ENCODE results near the gene DDX27.

The DDX27 gene

DNA sequence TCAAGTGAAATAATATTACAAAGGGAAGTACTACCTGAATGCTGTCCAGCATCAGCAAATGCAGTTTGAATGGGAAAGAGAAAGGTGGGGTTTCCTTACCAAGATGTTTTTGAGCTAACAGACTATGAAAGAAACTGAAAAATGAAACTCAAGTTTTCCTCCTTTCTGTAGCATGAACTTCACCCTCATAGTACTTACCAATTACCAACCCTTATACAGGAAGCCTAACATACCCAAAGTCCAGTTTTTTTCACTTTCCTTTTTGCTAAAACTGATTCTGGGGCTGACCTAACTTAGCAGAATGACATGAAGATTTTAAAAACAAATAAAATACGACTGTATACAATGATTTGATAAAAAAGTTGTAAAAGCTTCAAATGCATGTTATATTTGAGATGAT, 53.4 kb downstream of the DDX27 start:
- TF ChIP-seq, protein P1, sequence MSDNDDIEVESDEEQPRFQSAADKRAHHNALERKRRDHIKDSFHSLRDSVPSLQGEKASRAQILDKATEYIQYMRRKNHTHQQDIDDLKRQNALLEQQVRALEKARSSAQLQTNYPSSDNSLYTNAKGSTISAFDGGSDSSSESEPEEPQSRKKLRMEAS (IDR thresholded peaks at IDR 0.05): no peak
- TF ChIP-seq, protein P2, sequence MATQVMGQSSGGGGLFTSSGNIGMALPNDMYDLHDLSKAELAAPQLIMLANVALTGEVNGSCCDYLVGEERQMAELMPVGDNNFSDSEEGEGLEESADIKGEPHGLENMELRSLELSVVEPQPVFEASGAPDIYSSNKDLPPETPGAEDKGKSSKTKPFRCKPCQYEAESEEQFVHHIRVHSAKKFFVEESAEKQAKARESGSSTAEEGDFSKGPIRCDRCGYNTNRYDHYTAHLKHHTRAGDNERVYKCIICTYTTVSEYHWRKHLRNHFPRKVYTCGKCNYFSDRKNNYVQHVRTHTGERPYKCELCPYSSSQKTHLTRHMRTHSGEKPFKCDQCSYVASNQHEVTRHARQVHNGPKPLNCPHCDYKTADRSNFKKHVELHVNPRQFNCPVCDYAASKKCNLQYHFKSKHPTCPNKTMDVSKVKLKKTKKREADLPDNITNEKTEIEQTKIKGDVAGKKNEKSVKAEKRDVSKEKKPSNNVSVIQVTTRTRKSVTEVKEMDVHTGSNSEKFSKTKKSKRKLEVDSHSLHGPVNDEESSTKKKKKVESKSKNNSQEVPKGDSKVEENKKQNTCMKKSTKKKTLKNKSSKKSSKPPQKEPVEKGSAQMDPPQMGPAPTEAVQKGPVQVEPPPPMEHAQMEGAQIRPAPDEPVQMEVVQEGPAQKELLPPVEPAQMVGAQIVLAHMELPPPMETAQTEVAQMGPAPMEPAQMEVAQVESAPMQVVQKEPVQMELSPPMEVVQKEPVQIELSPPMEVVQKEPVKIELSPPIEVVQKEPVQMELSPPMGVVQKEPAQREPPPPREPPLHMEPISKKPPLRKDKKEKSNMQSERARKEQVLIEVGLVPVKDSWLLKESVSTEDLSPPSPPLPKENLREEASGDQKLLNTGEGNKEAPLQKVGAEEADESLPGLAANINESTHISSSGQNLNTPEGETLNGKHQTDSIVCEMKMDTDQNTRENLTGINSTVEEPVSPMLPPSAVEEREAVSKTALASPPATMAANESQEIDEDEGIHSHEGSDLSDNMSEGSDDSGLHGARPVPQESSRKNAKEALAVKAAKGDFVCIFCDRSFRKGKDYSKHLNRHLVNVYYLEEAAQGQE (IDR thresholded peaks at IDR 0.05; ENCODE audit: low read depth): no peak
- TF ChIP-seq ZBTB7A (IDR thresholded peaks at IDR 0.05; ENCODE audit: low read depth) (no peak), CREB1 (IDR thresholded peaks at IDR 0.05; ENCODE audit: low read depth) (no peak), CEBPB (IDR thresholded peaks at IDR 0.05) (no peak), TCF12 (IDR thresholded peaks at IDR 0.05; ENCODE audit: low read depth) (no peak), NFIC (IDR thresholded peaks at IDR 0.05) (no peak), TEAD4 (IDR thresholded peaks at IDR 0.05) (no peak), EGR1 (IDR thresholded peaks at IDR 0.05) (no peak), EP300 (IDR thresholded peaks at IDR 0.05; ENCODE audit: borderline replicate concordance) (no peak)
- TF ChIP-seq, protein P3, sequence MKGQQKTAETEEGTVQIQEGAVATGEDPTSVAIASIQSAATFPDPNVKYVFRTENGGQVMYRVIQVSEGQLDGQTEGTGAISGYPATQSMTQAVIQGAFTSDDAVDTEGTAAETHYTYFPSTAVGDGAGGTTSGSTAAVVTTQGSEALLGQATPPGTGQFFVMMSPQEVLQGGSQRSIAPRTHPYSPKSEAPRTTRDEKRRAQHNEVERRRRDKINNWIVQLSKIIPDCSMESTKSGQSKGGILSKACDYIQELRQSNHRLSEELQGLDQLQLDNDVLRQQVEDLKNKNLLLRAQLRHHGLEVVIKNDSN (IDR thresholded peaks at IDR 0.05): no peak

DNA sequence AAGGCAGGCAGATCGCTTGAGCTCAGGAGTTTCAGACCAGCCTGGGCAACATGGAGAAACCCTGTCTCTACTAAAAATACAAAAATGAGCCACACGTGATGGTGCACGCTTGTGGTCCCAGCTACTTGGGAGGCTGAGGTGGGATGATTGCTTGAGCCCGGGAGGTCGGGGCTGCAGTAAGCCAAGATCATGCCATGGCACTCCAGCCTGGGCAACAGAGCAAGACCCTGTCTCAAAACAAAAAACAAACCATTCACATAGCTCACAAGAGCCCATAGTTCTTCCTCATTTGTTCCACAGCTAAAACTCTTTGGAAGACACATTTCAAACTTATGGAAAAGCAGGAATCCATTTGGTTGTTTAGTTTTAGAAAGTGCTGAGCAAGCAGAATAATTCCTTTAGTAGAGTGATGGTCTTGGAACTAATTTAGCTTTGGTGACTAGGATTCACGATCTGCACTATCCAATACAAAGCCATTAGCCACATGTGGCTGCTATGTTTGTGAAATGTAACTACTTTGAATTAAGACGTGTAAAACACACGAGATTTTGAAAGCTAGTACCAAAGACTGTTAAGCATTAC, 54.6 kb downstream of the DDX27 start:
- TF ChIP-seq, protein P1 (IDR thresholded peaks at IDR 0.05): no peak
- TF ChIP-seq TAF1 (IDR thresholded peaks at IDR 0.05; ENCODE audit: low read depth) (no peak), CREB1 (IDR thresholded peaks at IDR 0.05; ENCODE audit: low read depth) (no peak)
- TF ChIP-seq, protein P3 (IDR thresholded peaks at IDR 0.05): no peak

DNA sequence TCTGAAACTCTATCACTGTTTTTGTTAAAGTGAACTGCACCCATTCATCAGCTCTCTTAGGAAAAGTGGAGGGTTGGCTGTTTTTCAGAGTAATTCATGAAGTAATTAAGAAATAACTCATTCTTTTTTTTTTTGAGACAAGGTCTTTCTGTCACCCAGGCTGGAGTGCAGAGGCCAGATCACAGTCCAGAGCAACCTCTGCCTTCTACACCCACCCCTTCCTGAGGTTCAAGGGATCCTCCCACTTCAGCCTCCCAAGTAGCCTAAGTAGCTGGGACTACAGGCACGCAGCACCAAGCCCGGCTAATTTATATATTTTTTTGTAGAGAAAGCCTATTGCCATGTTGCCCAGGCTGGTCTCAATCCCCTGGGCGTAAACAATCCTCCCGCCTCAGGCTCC, 56.0 kb downstream of the DDX27 start:
- no peak for TF ChIP-seq EGR1 (IDR thresholded peaks at IDR 0.05)
- TF ChIP-seq CEBPB (IDR thresholded peaks at IDR 0.05): no peak
- TF ChIP-seq YY1 (IDR thresholded peaks at IDR 0.05; ENCODE audit: low read depth): no peak
- no peak for TF ChIP-seq TEAD4 (IDR thresholded peaks at IDR 0.05)
- no peak for TF ChIP-seq TAF1 (IDR thresholded peaks at IDR 0.05; ENCODE audit: low read depth)
- no peak for TF ChIP-seq FOXM1 (IDR thresholded peaks at IDR 0.05; ENCODE audit: borderline replicate concordance, low read depth)
- no peak for TF ChIP-seq NFIC (IDR thresholded peaks at IDR 0.05)
- TF ChIP-seq, protein P1 (IDR thresholded peaks at IDR 0.05): no peak
- no peak for TF ChIP-seq TCF12 (IDR thresholded peaks at IDR 0.05; ENCODE audit: low read depth)
- TF ChIP-seq EP300 (IDR thresholded peaks at IDR 0.05; ENCODE audit: borderline replicate concordance): no peak
- no peak for TF ChIP-seq ZBTB7A (IDR thresholded peaks at IDR 0.05; ENCODE audit: low read depth)

DNA sequence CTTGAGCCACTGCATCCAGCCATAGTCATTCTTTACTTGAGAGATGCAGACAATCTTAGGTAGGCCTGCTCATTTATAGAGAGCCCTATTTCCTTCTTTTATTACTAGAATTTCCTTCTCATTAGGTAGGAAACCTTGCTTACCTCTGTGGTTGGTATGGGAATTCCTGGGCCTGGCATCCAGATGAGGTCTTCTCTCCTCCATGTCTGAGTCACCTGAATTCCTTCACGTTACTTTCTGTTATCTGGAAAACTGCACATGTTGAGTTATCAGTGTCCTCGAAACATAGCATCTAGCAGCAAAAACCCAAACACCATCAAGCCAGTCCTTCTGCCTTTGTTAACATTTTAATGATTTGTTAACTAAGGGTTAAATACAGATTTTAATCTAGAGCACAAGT, 56.4 kb downstream of the DDX27 start:
- TF ChIP-seq EP300 (IDR thresholded peaks at IDR 0.05; ENCODE audit: borderline replicate concordance) (no peak), TEAD4 (IDR thresholded peaks at IDR 0.05) (peak; percentile 43; the same call in 1 of the 2 replicates)

DNA sequence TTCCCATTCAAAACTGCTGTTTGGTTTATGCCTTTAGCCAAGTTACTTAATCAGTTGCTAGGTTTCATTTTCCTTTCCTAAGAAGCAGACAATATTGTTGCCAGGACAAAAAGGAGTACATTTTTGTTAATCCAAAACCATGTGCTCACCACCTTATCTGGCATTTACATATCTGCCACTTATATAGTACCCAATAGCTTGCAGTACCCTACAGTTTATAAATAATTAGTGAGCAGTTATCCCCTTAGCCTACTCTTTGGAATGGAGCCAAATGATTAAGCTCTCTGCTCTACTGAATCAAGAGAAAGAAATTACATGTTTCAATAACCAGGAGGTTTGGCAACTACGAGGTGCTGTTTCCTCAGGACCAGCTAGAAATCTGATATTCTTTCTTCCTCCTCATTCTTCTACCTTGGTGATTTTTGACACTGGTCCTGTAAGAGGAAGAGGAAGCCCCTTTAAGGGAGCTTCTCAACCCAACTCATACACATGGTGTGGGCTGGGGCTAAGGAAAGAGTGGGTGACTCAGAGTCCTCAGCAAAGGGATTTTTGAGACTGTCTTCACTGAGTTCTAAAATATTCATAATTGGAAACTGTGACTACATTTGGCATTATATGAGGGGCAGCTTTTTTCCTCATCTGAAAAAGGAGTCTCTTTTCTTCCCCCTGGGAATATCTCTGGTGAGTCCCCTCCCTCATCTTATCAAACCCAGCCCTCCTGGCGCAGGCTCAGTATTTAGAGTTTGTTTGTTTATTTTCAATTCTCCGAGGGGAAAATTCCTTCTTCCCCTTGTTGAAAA, 57.1 kb downstream of the DDX27 start:
- TF ChIP-seq CREB1 (IDR thresholded peaks at IDR 0.05; ENCODE audit: low read depth): no peak
- 0 out of 2 replicates have a peak, but pooled peaks have one; percentile 58 for TF ChIP-seq TCF12 (IDR thresholded peaks at IDR 0.05; ENCODE audit: low read depth)
- peak; percentile 50; the same call in 1 of the 2 replicates for TF ChIP-seq EP300 (IDR thresholded peaks at IDR 0.05; ENCODE audit: borderline replicate concordance)
- no peak for TF ChIP-seq EGR1 (IDR thresholded peaks at IDR 0.05)
- TF ChIP-seq FOXM1 (IDR thresholded peaks at IDR 0.05; ENCODE audit: borderline replicate concordance, low read depth): no peak
- no peak for TF ChIP-seq YY1 (IDR thresholded peaks at IDR 0.05; ENCODE audit: low read depth)
- TF ChIP-seq, protein P3 (IDR thresholded peaks at IDR 0.05): no peak
- no peak for TF ChIP-seq RAD21 (IDR thresholded peaks at IDR 0.05; ENCODE audit: low read depth)
- no peak for TF ChIP-seq ZBTB7A (IDR thresholded peaks at IDR 0.05; ENCODE audit: low read depth)
- TF ChIP-seq NFIC (IDR thresholded peaks at IDR 0.05): peak; percentile 97
- TF ChIP-seq TAF1 (IDR thresholded peaks at IDR 0.05; ENCODE audit: low read depth): no peak
- peak; percentile 22; the same call in 1 of the 2 replicates for TF ChIP-seq TEAD4 (IDR thresholded peaks at IDR 0.05)
- peak; percentile 84 for TF ChIP-seq CEBPB (IDR thresholded peaks at IDR 0.05)
- TF ChIP-seq, protein P2 (IDR thresholded peaks at IDR 0.05; ENCODE audit: low read depth): no peak
- TF ChIP-seq, protein P1 (IDR thresholded peaks at IDR 0.05): no peak
